ENCODE measurements around the gene LDLRAP1. TPM values are rescaled to one million over a fixed set of nuclear protein-coding genes. Genes with fewer than 3 reads are reported as not detected.

The LDLRAP1 gene
- total and polyA plus RNA-seq, 2 donors (not counting 1 experiment from before 2014, with no cell fraction given) = 22.7 to 24.3 TPM

- Histone ChIP-seq H3K36me3 (replicated peaks in 1 of 2; ENCODE audit: control extremely low read depth in 1 of 2, control insufficient read depth in 1 of 2, extremely low read depth in 1 of 2, insufficient read depth in 2 of 2, low read length in 1 of 2) (no peaks in the 10 kb centered on the region), H3K9ac (ENCODE audit: low read length) (no peak overlapping the region)
- CTCF ChIA-PET = interaction anchor here (1.4 kb wide), 1 partner anchor 9 kb away, joined by 3 read pairs; no protein-coding TSS in a partner anchor
These were observed 13.8 kb upstream of the LDLRAP1 start for GRCh38 chr1:25529518-25530185.

More at GRCh38 chr1:25529518-25530185, 13.8 kb upstream of the LDLRAP1 start:
- no peaks in the 10 kb centered on the region for H4K20me1 ChIP-seq (ENCODE audit: control insufficient read depth, insufficient read depth, low read length, poor library complexity, severe bottlenecking)
- no peak for ATAC-seq (ENCODE audit: low read depth)
- peaks cover 0 to 8% (median 0%) of the 10 kb centered on the region in 4 experiments for H3K27me3 ChIP-seq (replicated peaks in 1 of 4; ENCODE audit: control extremely low read depth in 1 of 4, control insufficient read depth in 3 of 4, insufficient read depth in 4 of 4, low read length in 3 of 4)
- Mint-ChIP-seq H3K9me3 (ENCODE audit: insufficient read depth) (no peaks in the 10 kb centered on the region), H3K4me1 (no peaks in the 10 kb centered on the region), H3K4me3 (no peak overlapping the region), H3K27me3 (peaks cover 14% of the 10 kb centered on the region), H3K27ac (no peak overlapping the region)
- no peak overlapping the region for H3K27ac ChIP-seq (ENCODE audit: low read length in 2 of 2)
- no peaks in the 10 kb centered on the region for H3K9me3 ChIP-seq (ENCODE audit: control extremely low read depth in 1 of 3, control insufficient read depth in 2 of 3, insufficient read depth in 1 of 3, low read length in 2 of 3)
- H3K4me1 ChIP-seq (ENCODE audit: control insufficient read depth in 2 of 2, insufficient read depth in 2 of 2, low read length in 2 of 2) = no peaks in the 10 kb centered on the region
- WGBS (ENCODE audit: insufficient coverage) = 30% methylated on average over 9 of the region's 18 CpGs
- H3K79me2 ChIP-seq (ENCODE audit: control insufficient read depth, insufficient read depth, low read length) = no peaks in the 10 kb centered on the region
- TF ChIP-seq EZH2 (IDR thresholded peaks at IDR 0.05; ENCODE audit: borderline replicate concordance, insufficient read depth, low read depth, low read length, poor library complexity, severe bottlenecking) = no peak
- TF ChIP-seq CTCF (IDR thresholded peaks at IDR 0.05) = no peak
- POLR2A ChIA-PET = no interaction called here
- H2AFZ ChIP-seq (ENCODE audit: insufficient read depth, low read depth, low read length, poor library complexity, severe bottlenecking) = no peak overlapping the region
- no peak overlapping the region for H3K4me3 ChIP-seq (ENCODE audit: control extremely low read depth in 1 of 5, extremely low read depth in 1 of 5, insufficient read depth in 1 of 5, low read depth in 2 of 5, low read length in 4 of 5)
- no peak overlapping the region for H3K4me2 ChIP-seq (replicated peaks; ENCODE audit: low read depth, low read length, poor library complexity, severe bottlenecking)
- intact Hi-C loops (cut with micrococcal nuclease) = no loop called here
- no peak for DNase-seq

Measured in B cell (primary cell).